Psoas muscle (tissue), 8 donors: ENCODE measurements around the gene XPNPEP2. TPM values are rescaled to one million over a fixed set of nuclear protein-coding genes. Genes with fewer than 3 reads are reported as not detected.
"Not testable (repeated sequence)": the region's sequence is repeated elsewhere in the genome, so short reads cannot be mapped to it uniquely, and the experiment has no call there.

Experiments used
- ATAC-seq, 4 donors: fragments of 200-7000 bp; cut with Tn5 transposase; one replicate each; pipeline ENCODE4 v1.9.1; 2020; ENCODE audit warnings: moderate library complexity in 3 of 4, mild to moderate bottlenecking in 2 of 4
- DNase-seq, 2 donors: peaks; one replicate each; pipeline ENCODE4 v3.0.0-alpha.2; 2020
- H3K27ac ChIP-seq: fragments of 200-600 bp; one replicate; pipeline ENCODE4 v1.8.0; 2022
- H3K27me3 ChIP-seq, 3 donors: fragments of 200-600 bp in 1 of 3; one replicate each; pipeline versions ENCODE4 v1.6.1 to v1.8.0; 2013 to 2022; ENCODE audit warnings: low read length in 2 of 3, mild to moderate bottlenecking in 2 of 3, moderate library complexity in 1 of 3; ENCODE audit not compliant: insufficient read depth in 3 of 3
- H3K36me3 ChIP-seq, 2 donors: fragments of 200-600 bp in 1 of 2; one replicate each; pipeline versions ENCODE4 v1.6.1 to v1.8.0; 2013 to 2022; ENCODE audit warnings: low read depth in 1 of 2, mild to moderate bottlenecking in 1 of 2, moderate library complexity in 1 of 2; ENCODE audit not compliant: insufficient read depth in 1 of 2
- H3K4me1 ChIP-seq: fragments of 200-600 bp; one replicate; pipeline ENCODE4 v1.8.0; 2022
- H3K4me3 ChIP-seq: fragments of 200-600 bp; one replicate; pipeline ENCODE4 v1.8.0; 2022; ENCODE audit warnings: mild to moderate bottlenecking
- H3K9me3 ChIP-seq: fragments of 200-600 bp; one replicate; pipeline ENCODE4 v1.8.0; 2022
- CTCF ChIP-seq: fragments of 200-600 bp; IDR thresholded peaks from one replicate; pipeline ENCODE4 v1.8.0; 2022; ENCODE audit warnings: antibody characterized with exemption
- WGBS, 3 donors: extraction: QIAGEN DNeasy Blood & Tissue Kit; methylation state at CpG; one replicate each; pipeline versions ENCODE4 v1.1.6 to v1.1.7; 2013; 5-methylcytosine and 5-hydroxymethylcytosine counted together
- intact Hi-C, 2 donors: fragments of 100-400 bp; cut with DNase I; formaldehyde crosslinking; loops; one replicate each; pipeline versions ENCODE4 v1.11.0 to v1.14.2; 2022
- polyA plus RNA-seq, 3 donors: library from polyadenylated mRNA; stranded (reverse); fragments of 200-250 nt; gene quantifications; one replicate each; pipeline ENCODE4 v1.2.3, GENCODE V29; 2013
- total RNA-seq, 4 donors: library from RNA; stranded (reverse); fragmentation: NEBNext Ultra II Directional in 2 of 4; extraction: Animal tissue kit (Norgen Biotek cat#: 25700) in 2 of 4; gene quantifications; one replicate each; pipeline versions ENCODE4 v1.2.1 to v1.2.4, GENCODE V29; 2021 to 2023
- donor health status: healthy with polysubstance abuse.
- donor health status: DM: no; HTN: no; CAD: no; lungs with moderate emphysema.
- donor health status: Bipolar disorder and iron deficiency.
- donor health status: healthy.
- donor health status: DM: yes; HTN: yes; CAD: no.
- donor health status: DM: no; HTN: no; CAD: no.
- donor health status: DM: no; HTN: no; CAD: no.
- donor health status: DM: yes; HTN: yes; CAD: no.

XPNPEP2 gene
- total and polyA plus RNA-seq, 7 donors = 0.25 to 0.97 (median 0.44) TPM

GRCh38 chrX:129741880-129742758 is 3.3 kb downstream of the XPNPEP2 start:
- no peak for ATAC-seq
- H3K36me3 ChIP-seq = no peaks in the 10 kb centered on the region
- no peak for TF ChIP-seq CTCF
- DNase-seq = no peak
- intact Hi-C loops = no loop called here
- no peaks in the 10 kb centered on the region for H3K4me1 ChIP-seq
- 54 to 57% (median 57%) methylated on average over 12 to 21 of the region's 21 CpGs for WGBS, 3 donors
- H3K27ac ChIP-seq = no peak overlapping the region
- H3K9me3 ChIP-seq = no peaks in the 10 kb centered on the region
- peaks cover 0 to 9% (median 0%) of the 10 kb centered on the region in 3 donors for H3K27me3 ChIP-seq
- no peak overlapping the region for H3K4me3 ChIP-seq

GRCh38 chrX:129742759-129743152 is 4.0 kb downstream of the XPNPEP2 start:
- H3K27me3 ChIP-seq, intact Hi-C loops, DNase-seq, H3K4me1 ChIP-seq, ATAC-seq, H3K4me3 ChIP-seq, H3K9me3 ChIP-seq, H3K36me3 ChIP-seq, H3K27ac ChIP-seq: not testable (repeated sequence)
- 60 to 83% (median 80%) methylated on average over 6 of the region's 6 CpGs for WGBS, 3 donors

- Histone ChIP-seq H3K4me1 (no peaks in the 10 kb centered on the region), H3K9me3 (no peaks in the 10 kb centered on the region), H3K27ac (no peak overlapping the region), H3K36me3 (no peaks in the 10 kb centered on the region), H3K4me3 (no peak overlapping the region), H3K27me3 (peaks cover 0 to 9% (median 0%) of the 10 kb centered on the region in 3 donors)
- DNase-seq (no peak), ATAC-seq (no peak)
- WGBS, 3 donors = 74 to 80% (median 79%) methylated on average over 3 to 4 of the region's 4 CpGs
- TF ChIP-seq CTCF = no peak
- intact Hi-C loops = no loop called here
Measured at GRCh38 chrX:129743821-129744220, 5.0 kb downstream of the XPNPEP2 start.

- no peaks in the 10 kb centered on the region for H3K9me3 ChIP-seq
- intact Hi-C loops = no loop called here
- no peak for TF ChIP-seq CTCF
- no peak overlapping the region for H3K4me3 ChIP-seq
- DNase-seq (no peak), ATAC-seq (no peak)
- WGBS, 3 donors = 76 to 88% (median 85%) methylated on average over 10 of the region's 10 CpGs
- H3K4me1 ChIP-seq = no peaks in the 10 kb centered on the region
- no peak overlapping the region for H3K27ac ChIP-seq
- no peaks in the 10 kb centered on the region for H3K36me3 ChIP-seq
- peaks cover 0 to 9% (median 0%) of the 10 kb centered on the region in 3 donors for H3K27me3 ChIP-seq
Measured at GRCh38 chrX:129744861-129745321, 6.1 kb downstream of the XPNPEP2 start.

GRCh38 chrX:129746557-129747470 is 8.0 kb downstream of the XPNPEP2 start:
- TF ChIP-seq CTCF = no peak
- WGBS, 3 donors = 69 to 80% (median 77%) methylated on average over 7 of the region's 7 CpGs
- Histone ChIP-seq H3K36me3 (no peaks in the 10 kb centered on the region), H3K4me3 (no peak overlapping the region), H3K4me1 (no peaks in the 10 kb centered on the region), H3K27ac (no peak overlapping the region), H3K27me3 (peaks cover 0 to 9% (median 0%) of the 10 kb centered on the region in 3 donors), H3K9me3 (no peaks in the 10 kb centered on the region)
- DNase-seq = no peak
- no peak for ATAC-seq
- intact Hi-C loops = no loop called here
